ENCODE measurements around the gene MAN1C1.

DNA sequence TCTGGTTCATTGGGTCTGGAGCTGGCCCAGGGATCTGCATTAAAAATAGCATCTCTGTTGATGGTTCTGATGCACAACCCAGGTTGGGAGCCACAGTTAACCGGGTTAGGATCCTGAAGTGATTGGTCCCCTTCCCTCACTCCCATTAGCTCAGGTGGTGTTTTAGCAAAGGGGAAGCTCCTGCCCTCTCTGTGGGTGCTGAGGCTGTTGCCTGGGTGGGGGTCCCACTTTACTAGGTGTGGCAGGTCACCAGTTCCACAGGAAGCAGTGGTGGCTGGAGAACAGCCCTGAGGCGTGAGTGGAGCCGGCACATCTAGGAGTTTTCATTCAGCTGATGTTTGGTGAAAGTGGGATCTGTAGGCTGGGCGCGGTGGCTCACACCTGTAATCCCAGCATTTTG is 86.5 kb downstream of the MAN1C1 start:
- TF ChIP-seq, protein P1, sequence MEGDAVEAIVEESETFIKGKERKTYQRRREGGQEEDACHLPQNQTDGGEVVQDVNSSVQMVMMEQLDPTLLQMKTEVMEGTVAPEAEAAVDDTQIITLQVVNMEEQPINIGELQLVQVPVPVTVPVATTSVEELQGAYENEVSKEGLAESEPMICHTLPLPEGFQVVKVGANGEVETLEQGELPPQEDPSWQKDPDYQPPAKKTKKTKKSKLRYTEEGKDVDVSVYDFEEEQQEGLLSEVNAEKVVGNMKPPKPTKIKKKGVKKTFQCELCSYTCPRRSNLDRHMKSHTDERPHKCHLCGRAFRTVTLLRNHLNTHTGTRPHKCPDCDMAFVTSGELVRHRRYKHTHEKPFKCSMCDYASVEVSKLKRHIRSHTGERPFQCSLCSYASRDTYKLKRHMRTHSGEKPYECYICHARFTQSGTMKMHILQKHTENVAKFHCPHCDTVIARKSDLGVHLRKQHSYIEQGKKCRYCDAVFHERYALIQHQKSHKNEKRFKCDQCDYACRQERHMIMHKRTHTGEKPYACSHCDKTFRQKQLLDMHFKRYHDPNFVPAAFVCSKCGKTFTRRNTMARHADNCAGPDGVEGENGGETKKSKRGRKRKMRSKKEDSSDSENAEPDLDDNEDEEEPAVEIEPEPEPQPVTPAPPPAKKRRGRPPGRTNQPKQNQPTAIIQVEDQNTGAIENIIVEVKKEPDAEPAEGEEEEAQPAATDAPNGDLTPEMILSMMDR (IDR thresholded peaks at IDR 0.05 in 2 of 3, conservative IDR thresholded peaks at IDR 0.05 in 1 of 3; ENCODE audit: control insufficient read depth in 2 of 3, extremely low read depth in 1 of 3, insufficient read depth in 1 of 3, low read depth in 3 of 3, low read length in 3 of 3): no peak
- TF ChIP-seq EZH2 (IDR thresholded peaks at IDR 0.05; ENCODE audit: borderline replicate concordance, control insufficient read depth, low read depth, low read length): no peak
- no peak for TF ChIP-seq TCF3 (IDR thresholded peaks at IDR 0.05; ENCODE audit: borderline replicate concordance, insufficient read depth, low read depth, low read length)
- no peak for TF ChIP-seq ETV6 (conservative IDR thresholded peaks at IDR 0.05 in 1 of 2, IDR thresholded peaks at IDR 0.05 in 1 of 2; ENCODE audit: borderline replicate concordance in 1 of 2, low read depth in 1 of 2)
- TF ChIP-seq, protein P2, sequence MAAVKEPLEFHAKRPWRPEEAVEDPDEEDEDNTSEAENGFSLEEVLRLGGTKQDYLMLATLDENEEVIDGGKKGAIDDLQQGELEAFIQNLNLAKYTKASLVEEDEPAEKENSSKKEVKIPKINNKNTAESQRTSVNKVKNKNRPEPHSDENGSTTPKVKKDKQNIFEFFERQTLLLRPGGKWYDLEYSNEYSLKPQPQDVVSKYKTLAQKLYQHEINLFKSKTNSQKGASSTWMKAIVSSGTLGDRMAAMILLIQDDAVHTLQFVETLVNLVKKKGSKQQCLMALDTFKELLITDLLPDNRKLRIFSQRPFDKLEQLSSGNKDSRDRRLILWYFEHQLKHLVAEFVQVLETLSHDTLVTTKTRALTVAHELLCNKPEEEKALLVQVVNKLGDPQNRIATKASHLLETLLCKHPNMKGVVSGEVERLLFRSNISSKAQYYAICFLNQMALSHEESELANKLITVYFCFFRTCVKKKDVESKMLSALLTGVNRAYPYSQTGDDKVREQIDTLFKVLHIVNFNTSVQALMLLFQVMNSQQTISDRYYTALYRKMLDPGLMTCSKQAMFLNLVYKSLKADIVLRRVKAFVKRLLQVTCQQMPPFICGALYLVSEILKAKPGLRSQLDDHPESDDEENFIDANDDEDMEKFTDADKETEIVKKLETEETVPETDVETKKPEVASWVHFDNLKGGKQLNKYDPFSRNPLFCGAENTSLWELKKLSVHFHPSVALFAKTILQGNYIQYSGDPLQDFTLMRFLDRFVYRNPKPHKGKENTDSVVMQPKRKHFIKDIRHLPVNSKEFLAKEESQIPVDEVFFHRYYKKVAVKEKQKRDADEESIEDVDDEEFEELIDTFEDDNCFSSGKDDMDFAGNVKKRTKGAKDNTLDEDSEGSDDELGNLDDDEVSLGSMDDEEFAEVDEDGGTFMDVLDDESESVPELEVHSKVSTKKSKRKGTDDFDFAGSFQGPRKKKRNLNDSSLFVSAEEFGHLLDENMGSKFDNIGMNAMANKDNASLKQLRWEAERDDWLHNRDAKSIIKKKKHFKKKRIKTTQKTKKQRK (IDR thresholded peaks at IDR 0.05; ENCODE audit: low read depth, low read length): no peak
- TF ChIP-seq TAF1 (IDR thresholded peaks at IDR 0.05; ENCODE audit: borderline replicate concordance, low read depth, low read length): no peak
- TF ChIP-seq, protein P3, sequence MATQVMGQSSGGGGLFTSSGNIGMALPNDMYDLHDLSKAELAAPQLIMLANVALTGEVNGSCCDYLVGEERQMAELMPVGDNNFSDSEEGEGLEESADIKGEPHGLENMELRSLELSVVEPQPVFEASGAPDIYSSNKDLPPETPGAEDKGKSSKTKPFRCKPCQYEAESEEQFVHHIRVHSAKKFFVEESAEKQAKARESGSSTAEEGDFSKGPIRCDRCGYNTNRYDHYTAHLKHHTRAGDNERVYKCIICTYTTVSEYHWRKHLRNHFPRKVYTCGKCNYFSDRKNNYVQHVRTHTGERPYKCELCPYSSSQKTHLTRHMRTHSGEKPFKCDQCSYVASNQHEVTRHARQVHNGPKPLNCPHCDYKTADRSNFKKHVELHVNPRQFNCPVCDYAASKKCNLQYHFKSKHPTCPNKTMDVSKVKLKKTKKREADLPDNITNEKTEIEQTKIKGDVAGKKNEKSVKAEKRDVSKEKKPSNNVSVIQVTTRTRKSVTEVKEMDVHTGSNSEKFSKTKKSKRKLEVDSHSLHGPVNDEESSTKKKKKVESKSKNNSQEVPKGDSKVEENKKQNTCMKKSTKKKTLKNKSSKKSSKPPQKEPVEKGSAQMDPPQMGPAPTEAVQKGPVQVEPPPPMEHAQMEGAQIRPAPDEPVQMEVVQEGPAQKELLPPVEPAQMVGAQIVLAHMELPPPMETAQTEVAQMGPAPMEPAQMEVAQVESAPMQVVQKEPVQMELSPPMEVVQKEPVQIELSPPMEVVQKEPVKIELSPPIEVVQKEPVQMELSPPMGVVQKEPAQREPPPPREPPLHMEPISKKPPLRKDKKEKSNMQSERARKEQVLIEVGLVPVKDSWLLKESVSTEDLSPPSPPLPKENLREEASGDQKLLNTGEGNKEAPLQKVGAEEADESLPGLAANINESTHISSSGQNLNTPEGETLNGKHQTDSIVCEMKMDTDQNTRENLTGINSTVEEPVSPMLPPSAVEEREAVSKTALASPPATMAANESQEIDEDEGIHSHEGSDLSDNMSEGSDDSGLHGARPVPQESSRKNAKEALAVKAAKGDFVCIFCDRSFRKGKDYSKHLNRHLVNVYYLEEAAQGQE (IDR thresholded peaks at IDR 0.05; ENCODE audit: low read depth, low read length): no peak

Data from GM12878 (cell line).